ENCODE measurements around the gene ITGB3BP. TPM values are rescaled to one million over a fixed set of nuclear protein-coding genes. Genes with fewer than 3 reads are reported as not detected.
A peak's percentile ranks its signal among the peaks of the same experiment; 100 is the strongest.
"Not testable (repeated sequence)": the region's sequence is repeated elsewhere in the genome, so short reads cannot be mapped to it uniquely, and the experiment has no call there.

Gene ITGB3BP
- polyA plus RNA-seq, 1 experiment: 5.5 TPM

DNA sequence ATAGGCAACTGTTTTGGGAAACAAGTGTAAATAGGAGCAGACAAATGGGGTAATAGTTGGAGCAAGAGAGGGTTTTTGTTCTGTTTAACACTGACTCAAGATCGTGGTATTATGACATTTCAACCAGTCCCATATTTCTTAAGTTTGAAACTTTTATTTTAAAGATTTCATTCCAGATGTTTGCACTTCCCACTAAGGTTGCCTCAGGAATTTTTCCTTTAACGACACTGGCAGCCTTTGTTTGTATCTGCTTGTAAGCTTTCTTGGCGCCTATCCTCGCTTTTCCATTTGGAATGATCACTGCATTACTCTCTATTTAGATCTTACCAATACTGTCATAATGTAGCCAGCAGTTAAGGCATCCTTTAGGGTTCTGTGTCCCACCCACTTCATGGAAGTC lies 87.9 kb downstream of the ITGB3BP start:
- CTCF ChIA-PET: interaction anchor here (1.6 kb wide), 1 partner anchor 118 kb away, joined by 7 read pairs; no protein-coding TSS in a partner anchor

DNA sequence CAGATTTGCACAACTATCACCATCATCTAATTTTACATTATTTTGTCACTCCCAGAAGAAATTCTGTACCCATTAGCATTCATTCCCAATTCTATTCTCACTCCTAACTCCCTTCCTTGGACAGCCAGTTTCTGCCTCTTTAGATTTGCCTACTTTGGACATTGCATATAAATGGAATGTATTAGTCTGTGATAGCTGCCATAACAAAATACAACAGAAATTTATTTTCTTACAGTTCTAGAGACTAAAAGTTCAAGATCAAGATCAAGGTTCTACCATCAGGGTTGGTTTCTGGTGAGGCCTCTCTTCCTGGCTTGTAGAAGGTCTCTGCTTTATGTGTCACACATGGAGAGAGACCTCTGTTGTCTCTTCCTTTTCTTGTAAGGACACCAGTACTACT lies 93.7 kb downstream of the ITGB3BP start:
- TF ChIP-seq, protein P1, sequence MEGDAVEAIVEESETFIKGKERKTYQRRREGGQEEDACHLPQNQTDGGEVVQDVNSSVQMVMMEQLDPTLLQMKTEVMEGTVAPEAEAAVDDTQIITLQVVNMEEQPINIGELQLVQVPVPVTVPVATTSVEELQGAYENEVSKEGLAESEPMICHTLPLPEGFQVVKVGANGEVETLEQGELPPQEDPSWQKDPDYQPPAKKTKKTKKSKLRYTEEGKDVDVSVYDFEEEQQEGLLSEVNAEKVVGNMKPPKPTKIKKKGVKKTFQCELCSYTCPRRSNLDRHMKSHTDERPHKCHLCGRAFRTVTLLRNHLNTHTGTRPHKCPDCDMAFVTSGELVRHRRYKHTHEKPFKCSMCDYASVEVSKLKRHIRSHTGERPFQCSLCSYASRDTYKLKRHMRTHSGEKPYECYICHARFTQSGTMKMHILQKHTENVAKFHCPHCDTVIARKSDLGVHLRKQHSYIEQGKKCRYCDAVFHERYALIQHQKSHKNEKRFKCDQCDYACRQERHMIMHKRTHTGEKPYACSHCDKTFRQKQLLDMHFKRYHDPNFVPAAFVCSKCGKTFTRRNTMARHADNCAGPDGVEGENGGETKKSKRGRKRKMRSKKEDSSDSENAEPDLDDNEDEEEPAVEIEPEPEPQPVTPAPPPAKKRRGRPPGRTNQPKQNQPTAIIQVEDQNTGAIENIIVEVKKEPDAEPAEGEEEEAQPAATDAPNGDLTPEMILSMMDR (IDR thresholded peaks at IDR 0.05; ENCODE audit: insufficient read depth, low read depth, low read length): no peak
- Histone ChIP-seq H3K36me3 (ENCODE audit: control insufficient read depth, insufficient read depth, low read length) (no peaks in the 10 kb centered on the region), H3K27me3 (ENCODE audit: control insufficient read depth, insufficient read depth, low read length) (no peaks in the 10 kb centered on the region), H3K4me3 (ENCODE audit: low read depth, low read length) (no peak overlapping the region)
- ChIA-PET CTCF (interaction anchor here (1.4 to 1.5 kb wide), 2 partner anchors 10 to 16 kb away, joined by 4 to 5 read pairs; no protein-coding TSS in a partner anchor), POLR2A (no interaction called here)
- DNase-seq (ENCODE audit: low read depth): no peak

More for the DNA sequence above, 87.9 kb downstream of the ITGB3BP start:
- Histone ChIP-seq H3K4me3 (ENCODE audit: low read depth, low read length) (no peak overlapping the region), H3K27me3 (ENCODE audit: control insufficient read depth, insufficient read depth, low read length) (no peaks in the 10 kb centered on the region), H3K36me3 (ENCODE audit: control insufficient read depth, insufficient read depth, low read length) (no peaks in the 10 kb centered on the region)
- TF ChIP-seq, protein P1 (IDR thresholded peaks at IDR 0.05; ENCODE audit: insufficient read depth, low read depth, low read length): no peak
- DNase-seq (ENCODE audit: low read depth): peak; percentile 37
- POLR2A ChIA-PET: no interaction called here

DNA sequence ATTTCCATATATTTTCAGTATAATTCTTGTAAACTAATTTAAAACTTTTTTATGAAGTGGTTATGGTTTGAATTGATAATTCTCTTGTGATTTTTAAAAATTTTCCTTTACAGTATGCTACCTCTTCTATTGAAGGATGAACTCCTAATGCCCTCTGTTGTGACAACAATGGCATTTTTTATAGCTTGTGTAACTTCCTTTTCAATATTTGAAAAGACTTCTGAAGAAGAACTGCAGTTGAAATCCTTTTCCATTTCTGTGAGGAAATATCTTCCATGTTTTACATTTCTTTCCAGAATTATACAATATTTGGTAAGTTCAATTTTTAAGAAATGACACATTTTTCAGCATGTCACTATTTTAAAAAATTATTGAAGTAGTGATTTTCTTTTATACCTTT lies 94.2 kb downstream of the ITGB3BP start:
- CTCF ChIA-PET: interaction anchor here (1.4 to 1.5 kb wide), 2 partner anchors 10 to 17 kb away, joined by 4 to 5 read pairs; no protein-coding TSS in a partner anchor
- Histone ChIP-seq H3K36me3 (ENCODE audit: control insufficient read depth, insufficient read depth, low read length) (no peaks in the 10 kb centered on the region), H3K4me3 (ENCODE audit: low read depth, low read length) (no peak overlapping the region), H3K27me3 (ENCODE audit: control insufficient read depth, insufficient read depth, low read length) (no peaks in the 10 kb centered on the region)
- no peak for DNase-seq (ENCODE audit: low read depth)
- TF ChIP-seq, protein P1 (IDR thresholded peaks at IDR 0.05; ENCODE audit: insufficient read depth, low read depth, low read length): no peak
- POLR2A ChIA-PET: no interaction called here

DNA sequence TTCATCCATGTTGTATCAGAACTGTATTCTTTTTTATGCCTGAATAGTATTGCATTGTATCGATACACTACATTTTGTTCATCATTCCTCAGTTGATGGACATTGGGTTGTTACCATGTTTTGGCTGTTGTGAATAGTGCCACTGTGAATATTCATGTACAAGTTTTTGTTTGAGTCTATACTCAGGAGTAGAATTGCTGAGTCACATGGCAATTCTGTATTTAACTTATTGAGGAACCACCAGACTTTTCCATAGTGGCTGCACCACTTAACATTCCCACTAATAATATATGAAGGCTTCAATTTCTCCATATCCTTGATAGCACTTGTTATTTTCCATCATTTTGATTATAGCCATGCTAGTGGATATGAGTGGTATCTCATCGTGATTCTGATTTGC lies 99.4 kb downstream of the ITGB3BP start:
- TF ChIP-seq, protein P1 (IDR thresholded peaks at IDR 0.05; ENCODE audit: insufficient read depth, low read depth, low read length): no peak
- POLR2A ChIA-PET: no interaction called here
- no peak overlapping the region for H3K4me3 ChIP-seq (ENCODE audit: low read depth, low read length)
- H3K36me3 ChIP-seq (ENCODE audit: control insufficient read depth, insufficient read depth, low read length): no peaks in the 10 kb centered on the region
- no peak for DNase-seq (ENCODE audit: low read depth)
- CTCF ChIA-PET: no interaction called here
- H3K27me3 ChIP-seq (ENCODE audit: control insufficient read depth, insufficient read depth, low read length): no peaks in the 10 kb centered on the region

DNA sequence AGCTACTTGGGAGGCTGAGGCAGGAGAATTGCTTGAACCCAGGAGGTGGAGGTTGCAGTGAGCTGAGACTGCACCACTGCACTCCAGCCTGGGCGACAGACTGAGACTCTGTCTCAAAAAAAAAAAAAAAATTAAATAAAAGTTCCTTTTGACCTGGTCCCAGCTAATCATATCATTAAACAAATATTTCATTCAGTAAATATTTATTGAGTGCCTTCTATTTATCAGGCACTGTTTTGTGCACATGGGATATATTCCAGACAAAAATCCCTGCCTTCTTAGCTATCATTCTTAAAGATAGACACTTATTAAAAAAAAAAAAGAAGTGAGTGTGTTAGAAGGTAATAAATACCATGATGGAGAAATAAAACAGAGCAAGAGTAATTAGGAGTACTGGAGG lies 102.3 kb downstream of the ITGB3BP start:
- POLR2A ChIA-PET: not testable (repeated sequence)

DNA sequence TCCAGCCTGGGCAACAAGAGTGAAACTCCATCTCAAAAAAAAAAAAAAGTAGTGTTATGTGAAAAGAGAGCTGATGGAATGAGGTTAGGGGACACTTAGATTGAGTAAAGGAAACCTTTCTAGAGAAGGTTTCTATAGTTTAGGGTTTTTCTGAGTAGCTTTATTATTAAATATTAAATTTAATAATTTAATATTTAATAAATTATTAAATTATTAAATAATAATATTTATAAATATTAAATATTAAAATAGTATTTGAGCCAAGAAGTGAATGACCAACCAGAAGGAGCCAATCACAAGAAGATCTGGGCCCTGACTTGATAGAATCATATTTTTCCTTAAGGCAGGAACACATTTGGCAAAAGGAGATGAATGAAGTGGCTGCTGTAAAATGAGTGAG lies 104.9 kb downstream of the ITGB3BP start:
- ChIA-PET POLR2A (interaction anchor here (0.6 kb wide), 1 partner anchor 17 kb away, joined by 17 read pairs; no protein-coding TSS in a partner anchor), CTCF (interaction anchor here (1.7 kb wide), 1 partner anchor 10 kb away, joined by 5 read pairs; no protein-coding TSS in a partner anchor)
- H3K27me3 ChIP-seq (ENCODE audit: control insufficient read depth, insufficient read depth, low read length): no peaks in the 10 kb centered on the region
- DNase-seq (ENCODE audit: low read depth): no peak
- no peak overlapping the region for H3K4me3 ChIP-seq (ENCODE audit: low read depth, low read length)
- TF ChIP-seq, protein P1 (IDR thresholded peaks at IDR 0.05; ENCODE audit: insufficient read depth, low read depth, low read length): no peak
- no peaks in the 10 kb centered on the region for H3K36me3 ChIP-seq (ENCODE audit: control insufficient read depth, insufficient read depth, low read length)

More for the DNA sequence above, 102.3 kb downstream of the ITGB3BP start:
- not testable (repeated sequence) for H3K27me3 ChIP-seq (ENCODE audit: control insufficient read depth, insufficient read depth, low read length); H3K36me3 ChIP-seq (ENCODE audit: control insufficient read depth, insufficient read depth, low read length); H3K4me3 ChIP-seq (ENCODE audit: low read depth, low read length); DNase-seq (ENCODE audit: low read depth)
- CTCF ChIA-PET: interaction anchor here (1.0 to 1.1 kb wide), 2 partner anchors 20 to 22 kb away, joined by 3 to 5 read pairs; no protein-coding TSS in a partner anchor

Measured in BJ (cell line).